Measurements from ENCODE around the gene DNAH11.

GRCh38 chr7:21893401-21893800, 350.6 kb downstream of the DNAH11 start:
- TF ChIP-seq CTCF (conservative IDR thresholded peaks at IDR 0.05) (no peak), ZFX (IDR thresholded peaks at IDR 0.05) (no peak)

Data from C4-2B (cell line).